Neural progenitor cell (in vitro differentiated cells): ENCODE data around the gene TSPAN14. TPM values are rescaled to one million over a fixed set of nuclear protein-coding genes. Genes with fewer than 3 reads are reported as not detected.

Experiments used
- DNase-seq: peaks from one replicate; pipeline ENCODE4 v3.0.0-alpha.2; 2016; ENCODE audit warnings: low spot score
- H2AFZ ChIP-seq: fragments of 200-600 bp; sonication (generic); replicated peaks from 2 replicates; pipeline ENCODE4 v1.6.1; 2016; ENCODE audit warnings: antibody characterized with exemption
- H3F3A ChIP-seq: fragments of 200-600 bp; sonication (generic); 2 replicates; pipeline ENCODE4 v1.6.1; 2016; ENCODE audit warnings: antibody characterized with exemption, low read depth
- H3K27ac ChIP-seq: fragments of 200-600 bp; sonication (generic); 2 replicates; pipeline ENCODE4 v1.5.1; 2016; ENCODE audit warnings: mild to moderate bottlenecking
- H3K27me3 ChIP-seq: fragments of 200-600 bp; sonication (generic); 2 replicates; pipeline ENCODE4 v1.6.1; 2016; ENCODE audit warnings: mild to moderate bottlenecking, moderate library complexity
- H3K36me3 ChIP-seq: fragments of 200-600 bp; sonication (generic); 2 replicates; pipeline ENCODE4 v1.5.1; 2016
- H3K4me1 ChIP-seq: fragments of 200-600 bp; sonication (generic); 2 replicates; pipeline ENCODE4 v1.6.1; 2016; ENCODE audit warnings: mixed run types
- H3K4me2 ChIP-seq: fragments of 200-600 bp; sonication (generic); 2 replicates; pipeline ENCODE4 v1.6.1; 2016
- H3K4me3 ChIP-seq: fragments of 200-600 bp; sonication (generic); 2 replicates; pipeline ENCODE4 v1.5.1; 2016
- H3K79me2 ChIP-seq: fragments of 200-600 bp; sonication (generic); 2 replicates; pipeline ENCODE4 v1.6.1; 2016; ENCODE audit warnings: low read depth
- H3K9ac ChIP-seq: fragments of 200-600 bp; sonication (generic); 2 replicates; pipeline ENCODE4 v1.6.1; 2016
- H3K9me3 ChIP-seq: fragments of 200-600 bp; sonication (generic); 2 replicates; pipeline ENCODE4 v1.5.1; 2016; ENCODE audit warnings: low read depth
- H4K20me1 ChIP-seq: fragments of 200-600 bp; sonication (generic); 2 replicates; pipeline ENCODE4 v1.6.1; 2016; ENCODE audit warnings: low read depth
- H3K27ac Mint-ChIP-seq: 3 replicates; pipeline ENCODE4 v1.8.0; 2021; ENCODE audit warnings: mixed read lengths
- H3K27me3 Mint-ChIP-seq: 2 replicates; pipeline ENCODE4 v1.8.0; 2022; ENCODE audit warnings: low read depth, mild to moderate bottlenecking, inconsistent platforms, moderate library complexity, mixed read lengths; ENCODE audit not compliant: insufficient read depth
- H3K36me3 Mint-ChIP-seq: 3 replicates; pipeline ENCODE4 v1.8.0; 2021; ENCODE audit warnings: mixed read lengths
- H3K4me1 Mint-ChIP-seq: 3 replicates; pipeline ENCODE4 v1.8.0; 2021; ENCODE audit warnings: mixed read lengths
- H3K4me3 Mint-ChIP-seq: 3 replicates; pipeline ENCODE4 v1.8.0; 2021; ENCODE audit warnings: mild to moderate bottlenecking, moderate library complexity, mixed read lengths
- H3K9me3 Mint-ChIP-seq: 3 replicates; pipeline ENCODE4 v1.8.0; 2020; ENCODE audit warnings: mixed read lengths
- EZH2 ChIP-seq: fragments of 200-600 bp; sonication (generic); IDR thresholded peaks from 2 replicates; pipeline ENCODE4 v1.6.1; 2017; ENCODE audit warnings: antibody characterized with exemption, mild to moderate bottlenecking, moderate library complexity
- EZH2phosphoT487 ChIP-seq: fragments of 200-600 bp; sonication (generic); IDR thresholded peaks from 2 replicates; pipeline ENCODE4 v1.6.1; 2017; ENCODE audit warnings: antibody characterized with exemption
- total RNA-seq: library from RNA; depleted of rRNA; stranded (reverse); fragments of >200 nt; gene quantifications from 2 replicates; pipeline ENCODE4 v1.2.3, GENCODE V29; 2015; ENCODE audit warnings: low replicate concordance
- TF ChIP-seq, protein P1 (sequence below): fragments of 200-600 bp; sonication (generic); IDR thresholded peaks from 2 replicates; pipeline ENCODE4 v1.5.1; 2017; ENCODE audit warnings: antibody characterized with exemption, mild to moderate bottlenecking

TSPAN14 gene
- total RNA-seq, 1 donor from 2014 or later, result 32.7 TPM

DNA sequence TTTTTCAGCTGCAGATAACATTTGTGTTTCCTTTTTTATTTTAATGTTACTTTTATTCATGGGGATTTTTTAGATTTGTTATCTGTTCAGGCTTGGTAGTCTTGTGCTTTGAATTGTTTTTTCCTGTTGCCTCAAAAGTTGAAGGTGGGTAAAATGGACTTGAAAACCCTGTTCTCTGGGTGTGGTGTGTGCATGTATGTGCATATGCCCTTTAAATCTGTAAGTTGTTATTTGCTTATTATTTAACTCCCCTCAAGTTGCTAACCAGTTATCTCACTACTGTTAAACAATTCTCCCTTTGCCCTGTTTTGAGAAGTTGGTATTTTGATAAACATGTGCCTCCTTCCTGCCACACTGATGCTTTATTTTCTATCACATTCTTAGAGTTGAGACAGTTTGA, 30.6 kb downstream of the TSPAN14 start:
- H4K20me1 ChIP-seq, result peaks cover 62% of the 10 kb centered on the region
- H3K4me3 Mint-ChIP-seq, result no peak overlapping the region

DNA sequence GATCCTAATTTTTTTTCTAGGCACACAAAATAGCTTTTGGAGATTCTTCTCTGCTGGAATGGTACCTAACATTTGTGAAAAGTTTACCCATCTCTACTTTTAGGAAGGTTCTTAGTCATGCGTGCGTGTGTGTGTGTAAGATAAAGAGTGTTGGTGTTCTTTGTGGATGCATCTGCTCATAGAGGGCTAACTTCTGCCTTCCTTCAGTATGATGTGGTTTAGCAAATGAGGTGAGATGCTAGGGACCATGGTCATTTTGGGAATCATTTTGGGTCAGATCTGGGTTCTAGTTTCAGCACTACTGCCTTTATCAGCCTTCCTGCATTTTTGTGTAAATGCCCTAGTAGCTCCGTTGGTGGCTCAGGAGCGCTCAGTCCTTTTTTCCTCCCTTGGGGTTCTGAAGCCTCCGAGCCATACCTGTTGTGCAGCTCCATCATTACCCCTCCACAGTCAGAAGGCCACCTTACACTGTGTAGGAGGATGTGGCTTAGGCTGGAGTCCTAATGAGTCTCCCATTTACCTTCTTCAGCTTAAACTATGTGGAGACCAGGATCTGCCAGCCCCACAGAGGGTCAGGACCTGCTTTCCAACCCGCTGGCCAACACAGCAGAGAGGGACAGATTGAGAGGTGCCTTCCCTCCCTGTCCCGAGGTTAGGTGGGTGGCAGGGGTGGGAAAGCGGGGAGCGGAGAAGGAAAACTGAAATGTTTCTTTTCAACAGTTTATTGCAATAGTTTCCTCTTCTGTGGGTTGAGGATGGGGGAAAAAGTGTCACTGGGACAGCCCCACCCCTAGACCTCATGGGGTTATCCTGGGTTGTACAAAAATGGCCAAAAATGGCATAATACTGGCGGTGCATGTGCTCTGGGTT, 31.2 kb downstream of the TSPAN14 start:
- Histone ChIP-seq H3K79me2 (peaks cover 98% of the 10 kb centered on the region), H3K9ac (no peak overlapping the region), H3K9me3 (no peaks in the 10 kb centered on the region), H2AFZ (no peak overlapping the region), H3K27ac (no peak overlapping the region), H3K4me1 (peaks cover 25% of the 10 kb centered on the region), H3K36me3 (no peaks in the 10 kb centered on the region), H3K4me2 (no peak overlapping the region), H3F3A (no peaks in the 10 kb centered on the region), H3K27me3 (no peaks in the 10 kb centered on the region), H3K4me3 (no peak overlapping the region), H4K20me1 (peaks cover 64% of the 10 kb centered on the region)
- Mint-ChIP-seq H3K36me3 (peaks cover 38% of the 10 kb centered on the region), H3K4me3 (no peak overlapping the region), H3K27me3 (peaks cover 8% of the 10 kb centered on the region), H3K9me3 (peaks cover 5% of the 10 kb centered on the region), H3K4me1 (peaks cover 39% of the 10 kb centered on the region), H3K27ac (peak overlapping the region; percentile 93)
- no peak for DNase-seq
- TF ChIP-seq, protein P1, sequence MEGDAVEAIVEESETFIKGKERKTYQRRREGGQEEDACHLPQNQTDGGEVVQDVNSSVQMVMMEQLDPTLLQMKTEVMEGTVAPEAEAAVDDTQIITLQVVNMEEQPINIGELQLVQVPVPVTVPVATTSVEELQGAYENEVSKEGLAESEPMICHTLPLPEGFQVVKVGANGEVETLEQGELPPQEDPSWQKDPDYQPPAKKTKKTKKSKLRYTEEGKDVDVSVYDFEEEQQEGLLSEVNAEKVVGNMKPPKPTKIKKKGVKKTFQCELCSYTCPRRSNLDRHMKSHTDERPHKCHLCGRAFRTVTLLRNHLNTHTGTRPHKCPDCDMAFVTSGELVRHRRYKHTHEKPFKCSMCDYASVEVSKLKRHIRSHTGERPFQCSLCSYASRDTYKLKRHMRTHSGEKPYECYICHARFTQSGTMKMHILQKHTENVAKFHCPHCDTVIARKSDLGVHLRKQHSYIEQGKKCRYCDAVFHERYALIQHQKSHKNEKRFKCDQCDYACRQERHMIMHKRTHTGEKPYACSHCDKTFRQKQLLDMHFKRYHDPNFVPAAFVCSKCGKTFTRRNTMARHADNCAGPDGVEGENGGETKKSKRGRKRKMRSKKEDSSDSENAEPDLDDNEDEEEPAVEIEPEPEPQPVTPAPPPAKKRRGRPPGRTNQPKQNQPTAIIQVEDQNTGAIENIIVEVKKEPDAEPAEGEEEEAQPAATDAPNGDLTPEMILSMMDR, result no peak
- no peak for TF ChIP-seq EZH2phosphoT487
- TF ChIP-seq EZH2, result no peak

More for the DNA sequence above, 30.6 kb downstream of the TSPAN14 start:
- Mint-ChIP-seq H3K27ac (peak overlapping the region; percentile 43), H3K36me3 (peaks cover 34% of the 10 kb centered on the region), H3K9me3 (peaks cover 7% of the 10 kb centered on the region), H3K4me1 (peaks cover 39% of the 10 kb centered on the region), H3K27me3 (peaks cover 8% of the 10 kb centered on the region)
- H3K4me3 ChIP-seq, result no peak overlapping the region
- no peaks in the 10 kb centered on the region for H3F3A ChIP-seq
- H3K4me2 ChIP-seq, result no peak overlapping the region
- peaks cover 25% of the 10 kb centered on the region for H3K4me1 ChIP-seq
- no peaks in the 10 kb centered on the region for H3K9me3 ChIP-seq
- TF ChIP-seq EZH2phosphoT487, result no peak
- TF ChIP-seq EZH2, result no peak
- TF ChIP-seq, protein P1, result no peak
- peaks cover 96% of the 10 kb centered on the region for H3K79me2 ChIP-seq
- H3K9ac ChIP-seq, result no peak overlapping the region
- no peak for DNase-seq
- H3K27ac ChIP-seq, result no peak overlapping the region
- no peaks in the 10 kb centered on the region for H3K27me3 ChIP-seq
- no peaks in the 10 kb centered on the region for H3K36me3 ChIP-seq
- H2AFZ ChIP-seq, result no peak overlapping the region

DNA sequence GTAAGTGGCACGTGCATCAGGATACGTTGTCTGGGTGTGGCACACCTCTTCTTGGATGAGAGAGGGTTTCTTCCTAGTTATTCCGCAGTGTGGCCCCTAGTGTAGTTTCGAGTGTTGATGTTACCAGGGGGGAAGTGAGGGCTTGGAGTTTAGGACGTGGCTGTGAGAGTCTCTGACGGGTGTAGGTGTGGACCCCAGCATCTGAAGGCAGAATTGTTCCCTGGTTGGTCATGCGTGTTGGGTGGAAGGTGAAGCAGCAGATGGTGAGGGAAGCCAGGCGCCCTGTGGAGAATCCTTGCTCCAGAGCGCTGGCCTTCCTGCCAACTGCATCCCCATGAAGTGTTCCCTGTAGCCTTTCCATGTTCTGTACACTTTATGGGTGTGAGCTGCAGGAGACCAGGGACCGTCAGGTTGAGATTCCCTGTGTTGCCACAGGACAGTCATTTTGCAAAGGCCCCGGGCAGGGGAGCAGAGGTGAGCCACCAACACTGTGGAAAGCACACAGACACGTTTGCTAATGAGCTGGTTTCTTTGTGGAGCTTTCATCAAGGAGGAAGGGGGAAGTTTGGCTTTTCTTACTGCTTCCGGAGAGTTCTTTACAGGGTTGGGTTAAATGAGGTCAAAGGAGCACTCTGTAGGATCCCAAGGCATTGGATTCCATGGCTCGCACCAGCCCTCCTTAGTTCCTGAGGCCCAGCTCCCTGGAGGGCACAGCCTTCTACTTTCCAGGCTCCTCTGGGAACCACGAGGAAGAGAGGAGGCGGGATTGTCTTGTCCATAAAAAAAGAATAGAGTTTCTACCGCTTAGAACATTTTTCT, 32.0 kb downstream of the TSPAN14 start:
- Histone ChIP-seq H2AFZ (no peak overlapping the region), H3F3A (no peaks in the 10 kb centered on the region), H4K20me1 (peaks cover 68% of the 10 kb centered on the region), H3K27me3 (no peaks in the 10 kb centered on the region), H3K4me2 (peak overlapping the region; percentile 22), H3K79me2 (peaks cover 99% of the 10 kb centered on the region), H3K4me1 (peaks cover 25% of the 10 kb centered on the region), H3K27ac (no peak overlapping the region), H3K36me3 (no peaks in the 10 kb centered on the region), H3K4me3 (no peak overlapping the region), H3K9ac (no peak overlapping the region), H3K9me3 (no peaks in the 10 kb centered on the region)
- Mint-ChIP-seq H3K9me3 (peaks cover 3% of the 10 kb centered on the region), H3K4me1 (peaks cover 39% of the 10 kb centered on the region), H3K27me3 (peaks cover 8% of the 10 kb centered on the region), H3K27ac (peak overlapping the region; percentile 93), H3K36me3 (peaks cover 41% of the 10 kb centered on the region), H3K4me3 (peak overlapping the region; percentile 39)
- TF ChIP-seq, protein P1, result no peak
- TF ChIP-seq EZH2phosphoT487 (no peak), EZH2 (no peak)
- DNase-seq, result no peak
